DMS53 treated with DMSO at 0.1 percent for 48 hours (cell line): ENCODE measurements around the gene NCKAP1.
"Not testable (repeated sequence)": the region's sequence is repeated elsewhere in the genome, so short reads cannot be mapped to it uniquely, and the experiment has no call there.

Experiments
- DNase-seq: peaks from one replicate; lab custom pipeline; 2025; ENCODE audit not compliant: unreplicated experiment; lab: John Stamatoyannopoulos, UW

NCKAP1 gene, protein sequence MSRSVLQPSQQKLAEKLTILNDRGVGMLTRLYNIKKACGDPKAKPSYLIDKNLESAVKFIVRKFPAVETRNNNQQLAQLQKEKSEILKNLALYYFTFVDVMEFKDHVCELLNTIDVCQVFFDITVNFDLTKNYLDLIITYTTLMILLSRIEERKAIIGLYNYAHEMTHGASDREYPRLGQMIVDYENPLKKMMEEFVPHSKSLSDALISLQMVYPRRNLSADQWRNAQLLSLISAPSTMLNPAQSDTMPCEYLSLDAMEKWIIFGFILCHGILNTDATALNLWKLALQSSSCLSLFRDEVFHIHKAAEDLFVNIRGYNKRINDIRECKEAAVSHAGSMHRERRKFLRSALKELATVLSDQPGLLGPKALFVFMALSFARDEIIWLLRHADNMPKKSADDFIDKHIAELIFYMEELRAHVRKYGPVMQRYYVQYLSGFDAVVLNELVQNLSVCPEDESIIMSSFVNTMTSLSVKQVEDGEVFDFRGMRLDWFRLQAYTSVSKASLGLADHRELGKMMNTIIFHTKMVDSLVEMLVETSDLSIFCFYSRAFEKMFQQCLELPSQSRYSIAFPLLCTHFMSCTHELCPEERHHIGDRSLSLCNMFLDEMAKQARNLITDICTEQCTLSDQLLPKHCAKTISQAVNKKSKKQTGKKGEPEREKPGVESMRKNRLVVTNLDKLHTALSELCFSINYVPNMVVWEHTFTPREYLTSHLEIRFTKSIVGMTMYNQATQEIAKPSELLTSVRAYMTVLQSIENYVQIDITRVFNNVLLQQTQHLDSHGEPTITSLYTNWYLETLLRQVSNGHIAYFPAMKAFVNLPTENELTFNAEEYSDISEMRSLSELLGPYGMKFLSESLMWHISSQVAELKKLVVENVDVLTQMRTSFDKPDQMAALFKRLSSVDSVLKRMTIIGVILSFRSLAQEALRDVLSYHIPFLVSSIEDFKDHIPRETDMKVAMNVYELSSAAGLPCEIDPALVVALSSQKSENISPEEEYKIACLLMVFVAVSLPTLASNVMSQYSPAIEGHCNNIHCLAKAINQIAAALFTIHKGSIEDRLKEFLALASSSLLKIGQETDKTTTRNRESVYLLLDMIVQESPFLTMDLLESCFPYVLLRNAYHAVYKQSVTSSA

DNA sequence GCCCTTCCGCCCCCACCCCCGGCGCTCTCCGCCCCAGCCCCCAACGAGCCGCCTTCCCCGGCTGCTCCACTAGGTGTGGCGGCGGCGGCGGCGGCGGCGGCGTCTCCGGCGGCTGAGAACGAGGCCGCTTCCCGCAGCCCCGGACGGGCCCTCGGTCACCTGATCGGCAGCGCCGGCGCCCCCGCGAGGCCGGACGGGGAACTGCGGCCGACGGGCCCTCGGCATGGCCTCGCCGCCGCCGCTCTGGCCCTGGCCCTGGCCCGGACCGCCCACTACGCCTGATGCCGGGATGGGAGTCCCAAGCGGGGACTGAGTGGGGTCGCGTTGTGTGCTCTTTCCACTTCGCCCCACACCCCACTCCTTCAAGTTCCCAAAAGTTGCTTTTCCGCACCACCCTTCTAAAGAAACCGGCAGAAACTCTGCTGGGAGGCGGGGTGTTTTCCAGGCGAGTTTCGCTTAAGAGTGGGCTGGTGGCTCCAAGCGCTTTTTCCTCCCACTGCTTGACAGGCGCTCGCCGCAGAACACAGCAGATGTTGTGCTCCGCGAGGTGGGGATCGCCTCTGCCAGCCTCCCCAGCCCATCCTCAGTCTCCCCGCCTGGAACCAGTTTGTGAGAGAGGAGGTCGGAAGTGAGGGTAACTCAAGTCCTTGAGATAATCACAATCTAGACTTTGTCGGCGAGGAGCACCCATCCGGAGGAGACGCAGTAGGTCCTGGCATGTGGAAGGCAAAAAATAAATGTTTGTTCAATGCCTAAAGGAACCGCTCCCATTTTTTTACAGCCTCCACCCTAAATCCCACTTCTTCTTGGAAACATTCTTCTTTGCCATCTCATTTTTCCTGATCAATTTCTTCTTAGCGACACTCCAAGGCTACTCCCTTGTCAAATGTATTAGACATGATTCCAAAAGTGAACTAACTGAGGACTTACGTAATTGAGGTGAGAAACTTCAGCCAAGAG is at the start of gene NCKAP1:
NCKAP1 (minus strand) TSS at position 117 of the 960 bp plus-strand sequence. CDS start 358 bp downstream, outside the sequence.
- DNase-seq = peak; percentile 96

DNA sequence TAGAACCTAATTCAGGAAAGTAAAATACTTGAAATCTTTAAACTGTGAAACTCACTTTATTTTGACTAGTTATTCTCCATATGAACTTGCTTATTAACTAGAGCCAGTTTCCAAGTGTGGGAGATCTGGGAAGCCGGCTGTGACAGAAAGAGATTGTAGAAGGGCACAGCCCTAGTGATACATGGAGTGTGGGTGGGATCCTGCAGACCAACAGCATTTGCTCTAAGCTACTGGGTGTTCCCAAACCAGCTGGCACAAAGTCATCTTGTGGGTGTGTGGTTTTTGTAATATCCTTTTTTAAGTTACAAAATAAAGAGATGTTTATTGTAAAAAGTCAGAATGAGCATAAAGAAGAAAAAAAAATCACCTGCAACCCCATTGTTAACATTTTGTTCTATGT is 43.7 kb upstream of the NCKAP1 start:
- no peak for DNase-seq

DNA sequence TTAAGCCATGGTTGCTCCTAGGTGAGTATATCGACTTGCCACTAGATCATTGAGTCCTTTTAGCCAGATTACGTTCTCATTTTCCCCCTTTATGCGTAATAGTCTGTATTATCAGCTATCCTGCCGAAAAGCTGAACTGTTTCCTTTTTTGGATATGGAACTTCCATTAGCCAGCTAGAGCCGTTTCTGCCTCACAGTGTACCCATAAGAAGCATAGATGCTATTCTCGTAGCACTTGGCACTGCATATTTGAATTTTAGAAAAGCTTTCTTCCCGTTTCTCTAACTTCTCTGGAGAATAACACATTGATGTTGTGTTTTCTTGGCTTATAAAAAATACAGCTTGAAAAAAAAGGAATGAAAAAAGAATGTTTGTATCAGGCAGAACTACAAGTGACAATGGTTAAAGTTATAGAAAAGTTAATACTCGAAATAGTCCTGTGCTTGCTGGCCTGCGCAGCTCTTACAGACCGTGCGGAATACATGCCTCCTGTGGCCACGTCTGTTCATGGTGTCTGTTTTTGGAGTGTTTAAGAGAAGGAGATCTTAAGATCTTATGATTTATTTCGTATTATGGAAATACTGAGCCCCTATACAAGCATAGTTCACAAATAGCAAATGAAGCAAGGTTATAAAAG is 41.0 kb upstream of the NCKAP1 start:
- no peak for DNase-seq

DNA sequence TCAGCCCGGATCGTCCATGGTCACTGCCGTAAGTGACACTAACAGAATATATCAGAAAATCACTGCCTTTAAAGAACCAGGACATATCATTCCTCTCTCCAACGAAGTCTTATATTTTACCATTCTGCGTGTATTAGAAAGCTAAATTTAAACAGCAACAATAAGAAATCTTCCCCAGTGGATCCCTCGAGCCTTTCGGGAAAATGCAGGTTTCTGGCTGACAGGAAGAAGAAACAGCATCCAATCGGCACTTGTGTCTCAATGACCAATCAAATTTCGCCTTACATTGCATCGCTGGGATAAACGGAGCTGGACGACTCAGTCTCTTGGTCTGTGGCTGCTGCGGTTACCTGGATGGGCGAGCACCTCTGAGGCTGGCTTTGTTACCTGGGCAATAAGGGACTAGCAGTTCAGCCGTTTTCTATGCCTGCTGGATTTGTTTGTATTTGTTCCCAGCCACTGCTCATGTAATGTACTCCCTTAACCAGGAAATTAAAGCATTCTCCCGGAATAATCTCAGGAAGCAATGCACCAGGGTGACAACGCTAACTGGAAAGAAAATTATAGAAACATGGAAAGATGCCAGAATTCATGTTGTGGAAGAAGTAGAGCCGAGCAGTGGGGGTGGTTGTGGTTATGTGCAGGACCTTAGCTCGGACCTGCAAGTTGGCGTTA is 40.3 kb upstream of the NCKAP1 start, which contains the start of gene DUSP19:
DUSP19 (plus strand) TSS at position 284 of the 675 bp plus-strand sequence; CDS start at position 471, 187 bp downstream.
- DNase-seq = peak; percentile 100

DNA sequence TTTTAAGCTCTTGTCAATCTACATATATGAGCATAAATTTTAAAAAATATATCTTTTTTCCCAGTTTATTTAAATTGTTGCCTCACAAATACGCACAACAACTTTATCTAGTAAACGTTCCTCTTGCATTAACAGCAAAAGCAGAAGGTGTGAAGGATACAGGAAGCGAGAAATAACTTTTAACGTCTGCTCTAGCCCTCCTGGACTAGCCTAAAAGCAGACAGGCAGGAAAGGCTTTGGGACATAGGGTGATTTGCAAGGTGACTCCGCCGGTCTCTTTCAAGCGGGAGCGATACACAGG is 39.9 kb upstream of the NCKAP1 start:
- no peak for DNase-seq

DNA sequence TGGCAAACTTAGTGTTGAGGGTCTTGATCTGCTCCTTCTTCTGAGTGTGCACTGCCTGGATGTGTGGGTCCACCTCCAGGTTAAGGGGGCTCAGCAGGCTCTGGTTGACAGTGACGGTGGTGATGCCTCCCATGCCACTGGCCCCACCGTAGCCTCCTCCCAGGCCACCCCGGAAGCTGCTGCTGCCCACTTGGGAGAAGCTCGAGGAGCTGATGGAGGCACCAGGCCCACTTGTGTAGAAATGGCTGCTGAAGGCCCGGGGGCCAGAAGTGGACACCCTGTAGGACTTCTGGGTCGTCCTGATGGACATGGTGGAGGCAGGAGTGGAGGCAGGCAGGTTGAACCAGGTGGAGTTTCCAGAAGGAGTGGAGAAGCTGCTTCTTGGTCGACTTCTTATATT is 33.9 kb upstream of the NCKAP1 start:
- no peak for DNase-seq

DNA sequence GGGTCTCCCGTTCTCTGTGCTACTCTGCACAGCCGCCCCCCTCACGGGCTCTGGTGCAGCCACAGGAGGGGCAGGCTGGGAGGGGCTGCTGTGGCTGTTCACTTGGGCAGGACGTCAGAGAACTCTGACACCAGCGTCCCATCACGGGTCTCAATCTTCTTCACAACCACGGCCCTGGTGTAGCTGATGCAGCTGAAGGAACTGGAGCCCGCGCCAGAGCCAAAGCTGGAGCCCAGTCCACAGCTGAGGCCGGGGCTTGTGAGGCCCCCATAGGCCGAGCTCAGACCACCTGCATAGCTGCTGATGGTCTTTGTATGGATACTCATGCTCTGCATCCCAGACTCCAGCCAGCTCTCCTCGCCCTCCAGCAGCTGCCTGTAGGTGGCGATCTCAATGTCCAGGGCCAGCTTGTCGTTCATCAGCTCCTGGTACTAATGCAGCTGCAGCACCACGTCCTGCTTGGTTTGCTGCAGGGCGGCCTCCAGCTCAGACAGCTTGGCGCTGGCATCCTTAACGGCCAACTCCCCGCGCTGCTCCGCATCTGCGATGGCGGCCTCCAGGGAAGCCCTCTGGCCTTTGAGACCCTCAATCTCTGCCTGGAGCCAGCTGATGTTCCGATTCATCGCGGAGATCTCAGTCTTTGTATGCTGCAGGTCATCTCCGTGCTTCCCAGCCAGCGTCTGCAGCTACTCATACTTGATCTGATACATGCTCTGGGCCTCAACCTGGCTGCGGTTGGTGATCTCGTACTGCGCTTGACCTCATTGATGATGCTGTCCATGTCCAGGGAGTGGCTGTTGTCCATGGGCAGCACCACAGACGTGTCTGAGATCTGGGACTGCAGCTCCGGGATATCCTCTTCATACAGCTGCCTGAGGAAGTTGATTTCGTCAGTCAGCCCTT is 32.9 kb upstream of the NCKAP1 start:
- peak; percentile 96 for DNase-seq

DNA sequence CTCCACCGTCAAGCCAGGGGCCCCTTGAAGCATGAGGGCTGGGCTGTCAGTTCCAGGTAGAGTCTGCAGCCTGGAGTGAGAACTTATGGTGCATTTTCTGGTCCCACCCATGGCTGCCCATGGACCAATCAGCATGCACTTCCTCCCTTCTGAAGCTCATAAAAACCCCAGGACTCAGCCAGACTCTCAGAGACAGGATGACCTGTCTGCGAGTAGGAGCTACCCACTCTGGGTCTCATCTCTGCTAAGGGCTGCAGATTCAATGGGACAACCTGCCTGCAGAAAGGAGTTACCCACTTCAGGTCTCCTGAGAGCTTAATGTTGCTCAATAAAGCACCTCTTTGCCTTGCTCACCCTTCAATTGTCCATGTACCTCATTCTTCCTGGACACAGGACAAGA is 30.9 kb upstream of the NCKAP1 start:
- no peak for DNase-seq

DNA sequence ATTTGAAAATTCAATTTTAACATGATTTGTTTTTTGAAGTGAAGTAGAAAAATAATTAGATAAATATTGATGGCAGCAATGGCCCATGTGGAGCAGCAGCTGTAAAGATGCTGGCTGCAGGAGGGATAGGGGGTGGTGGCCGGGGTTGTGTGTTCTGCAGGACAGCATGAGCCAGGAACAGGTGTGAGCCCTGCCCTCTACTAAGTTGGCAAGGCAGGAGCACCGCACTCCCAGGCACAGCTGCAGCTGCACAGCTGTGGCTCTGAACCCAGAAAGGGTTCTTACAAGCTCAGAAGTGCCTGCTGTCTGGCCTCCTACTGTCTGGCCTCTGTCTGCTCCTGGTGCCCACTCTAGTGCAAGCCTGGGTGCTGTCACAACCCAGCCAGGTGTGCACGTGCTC is 30.3 kb upstream of the NCKAP1 start:
- DNase-seq = no peak

DNA sequence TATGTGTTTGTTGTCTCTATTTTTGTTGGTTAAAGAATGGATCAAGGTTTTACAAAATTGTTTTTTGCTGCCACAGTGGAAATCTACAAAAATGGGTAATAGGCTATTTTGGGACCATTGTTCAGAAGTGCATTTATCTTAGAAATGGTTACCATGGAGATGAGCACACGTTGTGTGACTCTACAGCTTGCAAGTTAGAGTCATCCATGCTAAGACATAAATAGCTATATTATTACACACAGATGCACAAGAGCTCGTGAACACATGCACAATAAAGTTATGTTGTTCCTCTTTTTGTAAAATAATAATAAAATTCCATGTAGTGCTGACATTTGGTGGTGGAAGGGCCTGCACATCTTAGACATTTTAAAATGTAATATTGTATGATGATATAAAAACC is 24.8 kb upstream of the NCKAP1 start:
- DNase-seq = no peak

DNA sequence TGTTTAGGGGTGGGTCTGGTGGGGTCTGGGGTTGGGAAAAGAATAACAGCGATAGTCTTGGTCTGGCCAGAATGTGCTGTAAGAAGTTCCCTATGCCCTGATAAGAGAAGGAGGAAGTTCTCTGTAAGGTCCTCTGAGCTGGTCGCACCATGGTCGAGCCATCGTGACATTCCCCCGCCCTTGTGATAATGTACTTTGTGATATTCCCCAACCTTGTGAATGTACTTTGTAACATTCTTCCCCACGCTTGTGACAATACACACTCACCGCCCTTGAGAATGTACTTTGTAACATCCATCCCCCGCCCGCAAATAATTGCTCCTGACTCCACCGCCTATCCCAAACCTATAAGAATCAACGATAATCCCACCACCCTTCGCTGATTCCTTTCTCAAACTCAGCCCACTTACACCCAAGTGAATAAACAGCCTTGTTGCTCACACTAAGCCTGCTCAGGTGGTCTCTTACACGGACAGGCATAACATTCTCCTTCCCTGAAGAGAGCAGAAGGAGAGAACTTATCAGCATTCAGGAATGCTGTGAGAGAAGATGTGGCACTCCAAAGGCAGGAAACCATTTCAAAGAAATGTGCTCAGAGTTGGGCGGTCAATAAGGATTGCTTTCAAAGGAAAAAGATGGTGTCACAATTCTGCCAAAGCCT is 22.4 kb upstream of the NCKAP1 start:
- no peak for DNase-seq

DNA sequence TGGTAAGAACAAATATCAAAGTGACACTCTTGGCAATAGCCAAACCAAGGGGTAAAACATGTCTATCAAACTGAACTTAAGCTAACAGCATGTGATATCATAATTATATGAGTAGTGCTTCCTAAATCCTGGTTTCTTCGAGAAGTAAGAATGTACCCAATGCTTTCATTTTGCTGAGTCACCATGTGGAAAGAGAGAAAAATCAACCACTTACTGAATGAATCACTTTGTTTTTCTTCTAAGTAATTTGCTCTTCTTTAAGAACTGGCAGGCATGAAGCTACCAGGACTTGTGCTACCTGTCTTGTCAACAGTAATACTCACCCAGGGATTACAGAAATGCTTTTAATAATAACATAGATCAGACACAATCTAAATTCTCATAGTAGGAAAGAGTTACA is 21.3 kb upstream of the NCKAP1 start:
- peak; percentile 42 for DNase-seq

DNA sequence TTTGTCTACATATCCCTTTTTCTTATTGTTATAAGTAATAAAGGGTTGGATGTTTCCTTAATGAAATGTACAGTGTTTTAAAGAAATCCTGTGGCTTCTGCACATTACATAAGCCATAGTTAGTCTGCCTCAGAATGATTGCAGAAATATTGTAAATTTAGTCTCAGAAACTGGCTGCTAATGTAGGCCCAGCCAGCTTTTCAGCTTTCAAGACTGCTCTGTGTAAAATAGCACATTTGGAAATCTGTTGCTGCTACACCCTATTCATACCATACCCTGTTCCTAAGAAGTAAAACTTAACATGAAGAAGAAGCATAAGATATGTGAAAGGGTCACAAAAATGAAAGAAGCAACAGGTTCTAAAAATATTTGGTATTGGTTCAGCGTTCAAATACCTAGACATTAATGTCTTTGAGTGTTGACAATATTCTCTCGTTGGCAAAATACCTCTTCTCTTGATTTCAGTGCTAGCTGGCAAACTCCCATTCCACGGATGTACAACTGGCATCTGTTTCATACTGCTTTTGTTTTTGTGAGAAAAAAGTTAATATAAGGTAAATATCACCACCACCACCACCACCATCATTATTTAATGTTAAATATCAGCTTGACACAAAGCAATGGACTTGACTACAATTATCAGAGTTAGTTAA is 19.2 kb upstream of the NCKAP1 start:
- no peak for DNase-seq

DNA sequence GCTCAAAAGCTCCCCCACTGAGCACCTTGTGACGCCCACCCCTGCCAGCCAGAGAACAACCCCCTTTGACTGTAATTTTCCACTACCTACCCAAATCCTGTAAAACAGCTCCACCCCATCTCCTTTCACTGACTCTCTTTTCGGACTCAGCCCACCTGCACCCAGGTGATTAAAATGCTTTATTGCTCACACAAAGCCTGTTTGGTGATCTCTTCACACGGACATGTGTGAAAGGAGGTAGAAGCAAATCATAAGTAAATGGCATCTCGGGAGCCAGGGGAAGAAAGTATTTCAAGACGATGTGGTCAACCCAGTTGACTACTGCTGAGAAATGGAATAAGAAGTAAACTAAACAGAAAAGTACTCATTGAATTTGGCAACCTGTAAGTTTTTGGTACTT is 11.2 kb upstream of the NCKAP1 start:
- no peak for DNase-seq

DNA sequence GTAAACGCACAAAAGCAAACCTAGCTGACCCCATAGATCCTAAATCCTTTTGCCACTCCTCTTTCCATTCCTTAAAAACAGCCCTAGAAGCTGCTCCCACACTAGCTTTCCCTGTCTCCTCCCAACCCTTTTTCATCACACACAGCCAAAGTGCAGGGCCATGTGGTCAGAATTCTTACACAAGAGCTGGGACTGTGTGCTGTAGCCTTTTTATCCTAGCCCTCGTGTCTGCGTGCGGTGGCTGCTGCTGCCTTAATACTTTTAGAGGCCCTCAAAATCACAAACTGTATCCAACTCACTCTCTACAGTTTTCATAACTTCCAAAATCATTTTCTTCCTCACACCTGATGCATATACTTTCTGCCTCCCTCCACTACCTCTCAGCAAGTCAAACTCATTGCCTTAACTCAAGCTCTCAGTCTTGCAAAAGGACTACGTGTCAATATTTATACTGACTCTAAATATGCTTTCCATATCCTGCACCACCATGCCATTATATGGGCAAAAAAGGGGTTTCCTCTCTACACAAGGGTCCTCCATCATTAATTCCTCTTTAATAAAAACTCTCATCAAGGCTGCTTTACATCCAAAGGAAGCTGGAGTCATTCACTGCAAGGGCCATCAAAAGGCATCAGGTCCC is 9.3 kb upstream of the NCKAP1 start:
- not testable (repeated sequence) for DNase-seq

DNA sequence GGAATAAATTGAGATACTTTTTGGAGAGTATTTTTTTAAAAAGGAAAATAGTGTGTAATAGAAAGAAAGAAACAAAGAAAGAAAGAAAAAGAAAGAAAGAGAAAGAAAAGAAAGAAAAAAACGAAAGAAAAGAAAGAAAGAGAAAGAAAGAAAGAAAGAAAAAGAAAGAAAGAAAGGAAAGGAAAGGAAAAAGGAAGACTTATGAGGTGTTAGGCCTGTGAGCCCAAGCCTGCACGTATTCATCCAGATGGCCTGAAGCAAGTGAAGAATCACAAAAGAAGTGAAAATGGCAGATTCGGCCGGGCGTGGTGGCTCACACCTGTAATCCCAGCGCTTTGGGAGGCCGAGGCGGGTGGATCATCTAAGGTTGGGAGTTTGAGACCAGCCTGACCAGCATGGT is 5.3 kb upstream of the NCKAP1 start:
- not testable (repeated sequence) for DNase-seq

DNA sequence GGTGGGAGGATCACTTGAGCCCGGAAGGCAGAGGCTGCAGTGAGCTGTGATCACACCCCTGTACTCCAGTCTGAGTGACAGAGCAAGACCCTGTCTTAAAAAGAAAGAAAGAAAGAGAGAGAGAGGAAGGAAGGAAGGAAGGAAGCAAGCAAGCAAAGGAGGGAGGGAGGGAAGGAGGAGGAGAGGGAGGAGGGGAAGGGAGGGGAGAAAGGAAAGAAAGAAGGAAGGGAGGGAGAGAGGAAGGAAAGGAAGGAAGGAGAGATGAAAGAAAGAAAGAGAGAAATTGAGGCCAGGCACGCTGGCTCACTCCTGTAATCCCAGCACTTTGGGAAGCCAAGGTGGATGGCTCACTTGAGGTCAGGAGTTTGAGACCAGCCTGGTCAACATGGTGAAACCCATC is 2.3 kb upstream of the NCKAP1 start:
- DNase-seq = no peak
